HepG2 (cell line): Measurements from ENCODE around the gene FRMPD2. TPM values are rescaled to one million over a fixed set of nuclear protein-coding genes. Genes with fewer than 3 reads are reported as not detected.

Experiments used
- ATAC-seq: fragments of 200-7000 bp; cut with Tn5 transposase; 3 replicates; pipeline ENCODE4 v1.9.1; 2020; ENCODE audit warnings: mild to moderate bottlenecking, moderate library complexity
- BruUV-seq: library from RNA; stranded (reverse); fragments of 400-500 nt; replicated peaks from 2 replicates; lab custom pipeline; 2021; lab: Mats Ljungman, UMichigan
- CTCF ChIA-PET: fragments of 300-600 bp; formaldehyde crosslinking; extraction: SDS; loops from one replicate; lab custom pipeline; 2021; ENCODE audit warnings: low total read pairs, inconsistent platforms, low intra/inter-chr PET ratio; lab: Yijun Ruan, JAX
- POLR2A ChIA-PET: fragments of 350-600 bp; sonication (Branson Sonifier 250); formaldehyde crosslinking; loops from one replicate; lab custom pipeline; 2020; ENCODE audit warnings: antibody characterized with exemption, inconsistent platforms; lab: Yijun Ruan, JAX
- DNase-seq: peaks from one replicate; pipeline ENCODE4 v3.0.0-alpha.2; 2015; ENCODE audit warnings: low spot score
- FAIRE-seq: peaks from 3 replicates; lab custom pipeline; 2011; peaks lifted over from hg19 to GRCh38; lab: Jason Lieb, UNC
- H2AFZ ChIP-seq: one replicate; pipeline ENCODE4 v1.6.1; 2011; ENCODE audit warnings: low read length, inconsistent platforms
- H3K27ac ChIP-seq: fragments of 300-600 bp; 3 replicates; pipeline ENCODE4 v1.8.0; 2011; ENCODE audit warnings: mixed run types, mild to moderate bottlenecking, mixed read lengths, low read length, inconsistent platforms; ENCODE audit not compliant: insufficient read depth; ENCODE audit errors: extremely low read length
- H3K27me3 ChIP-seq, 2 experiments: fragments of 200-600 bp in 1 of 2; 2 replicates in 1 of 2; 3 replicates in 1 of 2; pipeline versions ENCODE4 v1.6.0 to v1.8.0; 2011; ENCODE audit warnings: low read length in 2 of 2, mild to moderate bottlenecking in 2 of 2, moderate library complexity in 2 of 2, inconsistent platforms in 1 of 2; ENCODE audit not compliant: insufficient read depth in 2 of 2, control insufficient read depth in 1 of 2
- H3K36me3 ChIP-seq, 2 experiments: fragments of 200-600 bp in 1 of 2; replicated peaks in 1 of 2; 2 replicates in 1 of 2; 3 replicates in 1 of 2; pipeline versions ENCODE4 v1.5.1 to v1.8.0; 2011; ENCODE audit warnings: low read length in 2 of 2, inconsistent platforms in 1 of 2; ENCODE audit not compliant: insufficient read depth in 2 of 2, control insufficient read depth in 1 of 2
- H3K4me1 ChIP-seq: 2 replicates; pipeline ENCODE4 v1.5.1; 2012; ENCODE audit warnings: low read length, inconsistent platforms; ENCODE audit not compliant: insufficient read depth
- H3K4me2 ChIP-seq: 2 replicates; pipeline ENCODE4 v1.6.0; 2011; ENCODE audit warnings: low read depth, low read length, inconsistent platforms
- H3K4me3 ChIP-seq, 3 experiments: fragments of 200-600 bp in 1 of 3; sonication (generic), shearing (Covaris generic) in 1 of 3; replicated peaks in 1 of 3; 2 replicates each; pipeline ENCODE4 v1.5.1; 2011 to 2016; ENCODE audit warnings: low read length in 3 of 3, inconsistent platforms in 2 of 3, low read depth in 2 of 3, mild to moderate bottlenecking in 2 of 3, control low read depth in 1 of 3, mixed read lengths in 1 of 3; ENCODE audit not compliant: insufficient read depth in 1 of 3
- H3K79me2 ChIP-seq: one replicate; pipeline ENCODE4 v1.6.1; 2011; ENCODE audit warnings: low read length, inconsistent platforms; ENCODE audit not compliant: insufficient read depth
- H3K9ac ChIP-seq: 2 replicates; pipeline ENCODE4 v1.6.0; 2011; ENCODE audit warnings: mild to moderate bottlenecking, low read depth, low read length, inconsistent platforms; ENCODE audit not compliant: insufficient read depth
- H3K9me3 ChIP-seq: 2 replicates; pipeline ENCODE4 v1.5.1; 2012; ENCODE audit warnings: mild to moderate bottlenecking, low read length
- H4K20me1 ChIP-seq: 2 replicates; pipeline ENCODE4 v1.6.0; 2011; ENCODE audit warnings: inconsistent platforms, mild to moderate bottlenecking, low read length, moderate library complexity; ENCODE audit not compliant: insufficient read depth
- EHMT2 ChIP-seq: fragments of 200-600 bp; sonication (generic); IDR thresholded peaks from 2 replicates; pipeline ENCODE4 v1.7.0; 2017; ENCODE audit warnings: antibody characterized with exemption, low read depth, low read length, borderline replicate concordance
- FOXK2 ChIP-seq: fragments of 450-650 bp; IDR thresholded peaks from 2 replicates; pipeline ENCODE4 v1.6.1; 2016
- HCFC1 ChIP-seq: fragments of 150-350 bp; IDR thresholded peaks from 2 replicates; pipeline ENCODE4 v1.6.1; 2014; ENCODE audit warnings: low read depth, low read length
- HES4 ChIP-seq: sonication (generic); formaldehyde crosslinking; IDR thresholded peaks from 2 replicates; pipeline ENCODE4 v1.9.0; 2021; ENCODE audit warnings: mild to moderate bottlenecking, missing genetic modification reagents, borderline replicate concordance
- HMG20B ChIP-seq: conservative IDR thresholded peaks from 2 replicates; pipeline ENCODE4 v1.6.1; 2016; ENCODE audit warnings: missing genetic modification reagents, missing compliant biosample characterization
- KMT2B ChIP-seq: IDR thresholded peaks from 2 replicates; pipeline ENCODE4 v1.6.1; 2016; ENCODE audit warnings: missing genetic modification reagents, missing compliant biosample characterization
- NCOA2 ChIP-seq: sonication (generic); formaldehyde crosslinking; IDR thresholded peaks from 2 replicates; pipeline ENCODE4 v1.8.0; 2022; ENCODE audit warnings: inconsistent platforms
- NR2F1 ChIP-seq, 2 experiments: fragments of 450-650 bp in 1 of 2; formaldehyde crosslinking in 1 of 2; IDR thresholded peaks; 2 replicates each; pipeline versions ENCODE4 v1.5.0 to v1.6.1; 2016 to 2020; ENCODE audit warnings: mild to moderate bottlenecking in 1 of 2, missing compliant biosample characterization in 1 of 2, missing genetic modification reagents in 1 of 2, moderate library complexity in 1 of 2
- RFXANK ChIP-seq: IDR thresholded peaks from 2 replicates; pipeline ENCODE4 v1.6.1; 2016
- TAF15 ChIP-seq: fragments of 200-400 bp; formaldehyde crosslinking; IDR thresholded peaks from one replicate; pipeline ENCODE4 v1.6.1; 2018; ENCODE audit warnings: mild to moderate bottlenecking, low read depth, low read length; ENCODE audit not compliant: poor library complexity, severe bottlenecking
- ZNF598 ChIP-seq: sonication (generic); formaldehyde crosslinking; IDR thresholded peaks from 2 replicates; pipeline ENCODE4 v1.5.1; 2020; ENCODE audit warnings: mild to moderate bottlenecking, missing genetic modification reagents, borderline replicate concordance
- ZNF766 ChIP-seq: sonication (generic); formaldehyde crosslinking; IDR thresholded peaks from 2 replicates; pipeline ENCODE4 v1.5.0; 2020; ENCODE audit warnings: missing genetic modification reagents, borderline replicate concordance
- ZSCAN12 ChIP-seq: sonication (generic); formaldehyde crosslinking; IDR thresholded peaks from 2 replicates; pipeline ENCODE4 v1.9.0; 2021; ENCODE audit warnings: mild to moderate bottlenecking, missing genetic modification reagents
- WGBS: methylation state at CpG from one replicate; pipeline ENCODE4 v1.1.6; 2017; ENCODE audit warnings: low lambda C conversion rate; 5-methylcytosine and 5-hydroxymethylcytosine counted together
- in situ Hi-C: cut with HindIII; loops from 2 replicates; pipeline ENCODE4 v1.10.0; 2017; ENCODE audit warnings: low pct_unique_long_range_greater_than_20kb; ENCODE audit not compliant: extremely low pct_ligation_motif_present
- intact Hi-C: fragments of 100-400 bp; cut with micrococcal nuclease; formaldehyde crosslinking; loops from one replicate; pipeline ENCODE4 v1.10.0; 2022; ENCODE audit not compliant: unreplicated experiment
- polyA plus RNA-seq, 8 experiments: library from polyadenylated mRNA; depleted of rRNA in 3 of 8; stranded (reverse) in 7 of 8; unstranded in 1 of 8; fragments of >200 nt; fragmentation: Illumina TruSeq in 4 of 8; extraction: Trizol in 4 of 8; gene quantifications; 2 replicates each; pipeline versions ENCODE4 v1.2.1 to v1.2.3, GENCODE V29; 2011 to 2016; ENCODE audit warnings: low read depth in 4 of 8, missing spikeins in 1 of 8, mixed read lengths in 1 of 8; ENCODE audit not compliant: insufficient read depth in 1 of 8
- total RNA-seq, 5 experiments: library from RNA; depleted of rRNA; stranded (reverse); fragments of >200 nt; fragmentation: Illumina TruSeq; extraction: Trizol; gene quantifications; 2 replicates each; pipeline ENCODE4 v1.2.3, GENCODE V29; 2016; ENCODE audit warnings: low read depth in 1 of 5
- TF ChIP-seq, protein P1 (sequence below): sonication (generic); formaldehyde crosslinking; IDR thresholded peaks from 2 replicates; pipeline ENCODE4 v1.5.1; 2020; ENCODE audit warnings: missing genetic modification reagents, mild to moderate bottlenecking, borderline replicate concordance
- TF ChIP-seq, protein P2 (sequence below): IDR thresholded peaks from 2 replicates; pipeline ENCODE4 v1.6.1; 2016; ENCODE audit warnings: low read depth, missing genetic modification reagents, missing compliant biosample characterization

FRMPD2 gene
- total and polyA plus RNA-seq, 2 of the 13 experiments (the other 11 are each of a cell fraction or from before 2014, with no cell fraction given) = 0.45 to 1.3 TPM

DNA sequence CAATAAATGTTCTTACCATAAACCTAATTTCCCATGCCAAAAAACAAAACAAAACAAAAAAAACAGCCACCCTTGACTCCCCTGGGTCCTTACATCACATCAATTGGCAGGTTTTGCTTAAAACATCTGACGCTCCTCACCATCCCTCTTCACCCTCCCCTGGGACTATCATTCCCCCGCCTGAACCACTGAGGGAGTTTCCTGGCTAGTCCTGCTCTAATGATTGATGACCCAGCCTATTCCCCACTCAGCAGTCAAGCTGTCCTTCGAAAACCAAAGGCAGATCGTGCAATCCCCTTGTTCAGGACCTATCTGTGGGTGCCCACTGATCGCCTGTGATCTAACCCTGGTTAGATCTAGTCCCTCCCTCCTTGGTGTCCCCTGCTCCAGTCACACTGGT lies 11.2 kb upstream of the FRMPD2 start:
- FAIRE-seq = no peak
- TF ChIP-seq EHMT2 = no peak
- no peak for TF ChIP-seq HMG20B (CRISPR knock-in tag)
- TF ChIP-seq HCFC1 = no peak
- TF ChIP-seq, protein P1, sequence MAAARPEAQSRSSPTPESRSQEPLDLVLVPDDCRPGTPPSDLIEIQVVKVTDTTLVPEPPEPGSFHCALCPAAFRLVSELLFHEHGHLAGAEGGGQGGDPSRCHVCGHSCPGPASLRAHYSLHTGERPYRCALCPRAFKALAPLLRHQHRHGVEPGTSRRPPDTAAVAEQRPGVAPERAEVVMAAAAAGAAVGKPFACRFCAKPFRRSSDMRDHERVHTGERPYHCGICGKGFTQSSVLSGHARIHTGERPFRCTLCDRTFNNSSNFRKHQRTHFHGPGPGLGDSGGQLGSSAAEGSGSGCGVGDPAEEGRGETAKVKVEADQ (CRISPR knock-in tag) = no peak
- no peak for TF ChIP-seq ZNF598 (CRISPR knock-in tag)
- in situ Hi-C loops (no loop called here), intact Hi-C loops (no loop called here)
- DNase-seq = no peak
- 0 out of 5 replicates have a peak, but pooled peaks cover 0 to 5% of the 10 kb centered on the region in 2 experiments for H3K27me3 ChIP-seq
- WGBS = 35% methylated on average over 5 of the region's 5 CpGs
- H3K36me3 ChIP-seq = no peaks in the 10 kb centered on the region
- H3K4me1 ChIP-seq = peaks cover 16% of the 10 kb centered on the region
- H3K9me3 ChIP-seq = no peaks in the 10 kb centered on the region
- ATAC-seq = no peak
- no peak overlapping the region for H3K27ac ChIP-seq
- POLR2A ChIA-PET = no interaction called here
- H3K4me3 ChIP-seq = no peak overlapping the region
- H3K9ac ChIP-seq = no peak overlapping the region
- no TSS peak for BruUV-seq
- H2AFZ ChIP-seq = no peak overlapping the region
- H3K79me2 ChIP-seq = no peaks in the 10 kb centered on the region
- H4K20me1 ChIP-seq = no peaks in the 10 kb centered on the region
- CTCF ChIA-PET = no interaction called here
- H3K4me2 ChIP-seq = no peak overlapping the region

DNA sequence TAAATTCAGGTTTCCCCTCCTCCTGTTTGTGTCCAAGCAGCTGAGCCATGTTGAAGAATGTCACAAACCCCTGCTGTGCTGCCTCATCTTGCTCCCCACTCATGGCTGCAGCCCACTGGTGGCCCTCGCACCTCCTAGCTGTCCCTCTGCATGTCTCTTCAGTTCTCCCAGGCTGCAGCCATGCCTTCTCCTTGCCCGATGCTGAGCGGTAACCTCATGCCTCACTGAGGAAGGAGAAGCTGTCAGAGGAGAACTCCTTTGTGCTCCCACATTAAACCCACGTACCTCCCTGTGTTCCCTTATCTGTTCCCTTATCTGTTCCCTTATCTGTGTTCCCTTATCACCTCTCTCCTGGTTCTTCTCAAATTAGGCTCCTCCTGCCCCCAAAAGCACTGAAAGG lies 10.3 kb upstream of the FRMPD2 start:
- no TSS peak for BruUV-seq
- Histone ChIP-seq H3K9ac (no peak overlapping the region), H3K4me1 (peaks cover 7% of the 10 kb centered on the region), H3K4me3 (no peak overlapping the region), H3K9me3 (no peaks in the 10 kb centered on the region), H3K27me3 (0 out of 5 replicates have a peak, but pooled peaks cover 0 to 5% of the 10 kb centered on the region in 2 experiments), H2AFZ (no peak overlapping the region), H3K79me2 (no peaks in the 10 kb centered on the region), H3K36me3 (no peaks in the 10 kb centered on the region), H3K4me2 (no peak overlapping the region), H3K27ac (no peak overlapping the region), H4K20me1 (no peaks in the 10 kb centered on the region)
- in situ Hi-C loops (no loop called here), intact Hi-C loops (no loop called here)
- ChIA-PET POLR2A (no interaction called here), CTCF (no interaction called here)
- DNase-seq (no peak), FAIRE-seq (no peak), ATAC-seq (no peak)
- 0% methylated on average over 2 of the region's 4 CpGs for WGBS
- no peak for TF ChIP-seq HES4
- no peak for TF ChIP-seq NCOA2
- no peak for TF ChIP-seq RFXANK (CRISPR knock-in tag)
- TF ChIP-seq, protein P2, sequence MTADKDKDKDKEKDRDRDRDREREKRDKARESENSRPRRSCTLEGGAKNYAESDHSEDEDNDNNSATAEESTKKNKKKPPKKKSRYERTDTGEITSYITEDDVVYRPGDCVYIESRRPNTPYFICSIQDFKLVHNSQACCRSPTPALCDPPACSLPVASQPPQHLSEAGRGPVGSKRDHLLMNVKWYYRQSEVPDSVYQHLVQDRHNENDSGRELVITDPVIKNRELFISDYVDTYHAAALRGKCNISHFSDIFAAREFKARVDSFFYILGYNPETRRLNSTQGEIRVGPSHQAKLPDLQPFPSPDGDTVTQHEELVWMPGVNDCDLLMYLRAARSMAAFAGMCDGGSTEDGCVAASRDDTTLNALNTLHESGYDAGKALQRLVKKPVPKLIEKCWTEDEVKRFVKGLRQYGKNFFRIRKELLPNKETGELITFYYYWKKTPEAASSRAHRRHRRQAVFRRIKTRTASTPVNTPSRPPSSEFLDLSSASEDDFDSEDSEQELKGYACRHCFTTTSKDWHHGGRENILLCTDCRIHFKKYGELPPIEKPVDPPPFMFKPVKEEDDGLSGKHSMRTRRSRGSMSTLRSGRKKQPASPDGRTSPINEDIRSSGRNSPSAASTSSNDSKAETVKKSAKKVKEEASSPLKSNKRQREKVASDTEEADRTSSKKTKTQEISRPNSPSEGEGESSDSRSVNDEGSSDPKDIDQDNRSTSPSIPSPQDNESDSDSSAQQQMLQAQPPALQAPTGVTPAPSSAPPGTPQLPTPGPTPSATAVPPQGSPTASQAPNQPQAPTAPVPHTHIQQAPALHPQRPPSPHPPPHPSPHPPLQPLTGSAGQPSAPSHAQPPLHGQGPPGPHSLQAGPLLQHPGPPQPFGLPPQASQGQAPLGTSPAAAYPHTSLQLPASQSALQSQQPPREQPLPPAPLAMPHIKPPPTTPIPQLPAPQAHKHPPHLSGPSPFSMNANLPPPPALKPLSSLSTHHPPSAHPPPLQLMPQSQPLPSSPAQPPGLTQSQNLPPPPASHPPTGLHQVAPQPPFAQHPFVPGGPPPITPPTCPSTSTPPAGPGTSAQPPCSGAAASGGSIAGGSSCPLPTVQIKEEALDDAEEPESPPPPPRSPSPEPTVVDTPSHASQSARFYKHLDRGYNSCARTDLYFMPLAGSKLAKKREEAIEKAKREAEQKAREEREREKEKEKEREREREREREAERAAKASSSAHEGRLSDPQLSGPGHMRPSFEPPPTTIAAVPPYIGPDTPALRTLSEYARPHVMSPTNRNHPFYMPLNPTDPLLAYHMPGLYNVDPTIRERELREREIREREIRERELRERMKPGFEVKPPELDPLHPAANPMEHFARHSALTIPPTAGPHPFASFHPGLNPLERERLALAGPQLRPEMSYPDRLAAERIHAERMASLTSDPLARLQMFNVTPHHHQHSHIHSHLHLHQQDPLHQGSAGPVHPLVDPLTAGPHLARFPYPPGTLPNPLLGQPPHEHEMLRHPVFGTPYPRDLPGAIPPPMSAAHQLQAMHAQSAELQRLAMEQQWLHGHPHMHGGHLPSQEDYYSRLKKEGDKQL = no peak
- no peak for TF ChIP-seq ZNF766 (CRISPR knock-in tag)
- TF ChIP-seq NR2F1 (CRISPR knock-in tag; IDR thresholded peaks at IDR 0.05) = no peak
- TF ChIP-seq ZSCAN12 = no peak
- TF ChIP-seq KMT2B (CRISPR knock-in tag) = no peak
- TF ChIP-seq FOXK2 = no peak
- TF ChIP-seq TAF15 = no peak
